GM19455 (cell line): ENCODE results near the gene LHFPL3.

ENCODE experiments used
- ATAC-seq: cut with Tn5 transposase; IDR thresholded peaks from one replicate; pipeline ENCODE4 v1.9.1; 2021; ENCODE audit not compliant: unreplicated experiment

The LHFPL3 gene

DNA sequence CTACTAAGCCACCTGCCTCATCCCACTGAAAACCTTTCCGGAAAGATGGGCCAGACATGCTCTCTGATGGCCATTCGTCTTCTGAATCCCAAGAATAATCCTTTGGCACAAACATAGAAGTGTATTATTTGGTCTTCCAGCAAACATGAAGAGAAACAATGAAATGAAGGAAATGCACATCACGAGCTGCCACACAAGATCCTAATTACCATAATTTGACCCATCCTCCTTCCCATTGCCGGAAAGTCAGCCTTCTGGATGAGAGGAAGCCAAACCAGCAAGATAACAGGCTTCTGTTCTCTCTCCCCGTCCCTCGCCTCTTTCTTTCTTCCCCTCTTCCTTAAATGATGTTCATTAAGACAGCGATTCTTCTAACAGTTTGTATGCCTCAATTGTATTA lies 466.7 kb downstream of the LHFPL3 start:
- ATAC-seq, result no peak

- no peak for ATAC-seq
Observed at GRCh38 chr7:104795616-104796398, 467.4 kb downstream of the LHFPL3 start.

GRCh38 chr7:104800307-104800706 lies 471.9 kb downstream of the LHFPL3 start:
- no peak for ATAC-seq

GRCh38 chr7:104801022-104801421 lies 472.6 kb downstream of the LHFPL3 start:
- ATAC-seq, result no peak

DNA sequence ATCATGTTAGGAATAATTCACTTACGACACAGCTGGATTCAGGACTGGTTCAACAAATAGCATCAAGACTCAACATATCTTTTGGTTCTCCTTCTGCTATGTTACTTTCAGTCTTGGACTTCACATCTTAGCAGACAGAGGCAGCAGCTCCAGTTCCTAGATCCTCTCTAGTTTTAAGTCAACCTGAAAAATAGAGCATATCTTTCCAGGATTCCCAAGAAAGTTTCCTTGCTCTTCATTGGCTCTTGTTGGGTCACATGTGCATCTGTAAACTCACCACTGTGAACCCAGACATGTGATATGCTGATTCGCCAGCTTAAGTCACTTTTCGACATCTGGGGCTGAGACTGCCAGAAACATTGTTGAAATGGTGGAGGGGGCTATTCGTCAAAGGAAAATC lies 475.5 kb downstream of the LHFPL3 start:
- no peak for ATAC-seq

GRCh38 chr7:104804696-104805095 lies 476.3 kb downstream of the LHFPL3 start:
- no peak for ATAC-seq

DNA sequence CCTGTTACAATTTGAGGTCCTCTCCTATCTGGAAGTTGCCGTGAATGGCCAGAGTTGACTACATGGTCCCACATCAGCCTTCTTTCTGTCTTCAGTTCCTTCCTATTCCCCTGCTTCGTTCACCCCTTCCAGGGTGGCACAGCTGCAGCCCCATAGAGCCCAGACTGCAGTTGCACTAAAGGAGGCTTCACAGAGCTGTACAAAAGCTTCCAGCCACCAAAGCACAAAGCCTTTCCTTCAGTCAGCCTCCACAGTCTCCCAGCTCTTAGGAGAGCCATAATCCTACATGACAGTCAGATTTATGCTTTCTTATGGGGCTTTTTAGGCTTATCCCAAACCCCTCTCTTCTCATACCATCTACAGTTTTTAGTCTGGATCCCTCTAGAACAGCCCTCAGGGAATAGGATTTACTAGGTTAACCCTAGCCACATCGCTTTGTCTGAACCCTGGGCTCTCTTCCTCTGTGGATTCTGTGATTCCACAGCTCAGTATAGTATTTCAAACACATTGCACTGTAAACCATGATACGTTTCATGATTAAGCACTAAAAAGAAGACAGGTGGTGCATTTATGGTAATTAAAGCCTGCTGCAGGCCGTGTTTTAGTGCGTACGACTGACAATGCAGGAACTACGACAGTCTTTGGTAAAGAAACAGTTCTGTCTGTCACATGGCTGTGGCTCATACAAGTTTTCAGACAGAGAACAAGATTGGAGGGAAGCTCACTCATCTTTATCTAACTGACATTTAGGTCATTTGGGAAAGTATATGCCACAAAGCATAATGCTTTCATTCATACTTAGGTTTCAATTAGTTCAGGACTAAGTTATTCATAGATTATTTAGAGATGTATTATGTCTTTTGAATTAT lies 477.3 kb downstream of the LHFPL3 start:
- no peak for ATAC-seq

DNA sequence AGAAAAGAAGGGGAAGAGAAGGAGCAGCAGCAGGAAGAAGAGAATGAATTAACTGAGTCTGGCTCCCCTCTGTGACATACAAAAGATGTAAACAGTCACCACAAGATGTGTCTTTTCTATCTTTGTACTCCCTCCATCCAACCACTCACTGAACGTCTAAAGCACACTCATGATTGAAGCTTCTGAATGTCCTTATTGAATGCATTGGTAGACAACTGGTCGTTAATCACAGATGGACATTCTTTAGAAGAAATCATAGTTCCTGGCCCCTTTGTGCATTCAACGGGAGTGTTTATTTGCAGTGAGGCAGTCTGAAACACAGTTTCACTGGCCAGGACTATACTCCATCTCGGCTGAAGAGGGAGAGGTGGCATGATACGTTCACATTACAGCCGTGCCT lies 479.3 kb downstream of the LHFPL3 start:
- no peak for ATAC-seq

DNA sequence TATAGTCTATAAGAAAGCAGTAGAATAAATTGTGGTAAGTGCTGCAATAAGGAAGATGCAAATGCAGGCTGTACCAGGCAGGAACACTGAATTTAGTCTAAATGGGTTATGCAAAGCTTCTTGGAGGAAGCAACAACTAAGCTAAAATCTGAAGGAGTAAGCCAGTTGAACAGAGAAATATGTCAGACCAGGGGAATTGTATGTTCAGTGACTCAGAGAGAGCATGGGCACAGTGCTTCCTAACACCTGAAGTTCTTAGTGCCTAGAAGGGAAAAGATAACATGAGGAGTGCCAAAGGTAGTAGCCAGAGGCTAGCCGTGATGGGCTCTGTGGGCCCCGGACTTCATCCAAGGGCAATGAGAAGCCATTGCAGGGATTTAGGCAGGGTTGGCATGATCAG lies 481.5 kb downstream of the LHFPL3 start:
- no peak for ATAC-seq

- no peak for ATAC-seq
Observed at GRCh38 chr7:104814126-104814525, 485.7 kb downstream of the LHFPL3 start.

GRCh38 chr7:104814671-104815400 lies 486.4 kb downstream of the LHFPL3 start:
- no peak for ATAC-seq

DNA sequence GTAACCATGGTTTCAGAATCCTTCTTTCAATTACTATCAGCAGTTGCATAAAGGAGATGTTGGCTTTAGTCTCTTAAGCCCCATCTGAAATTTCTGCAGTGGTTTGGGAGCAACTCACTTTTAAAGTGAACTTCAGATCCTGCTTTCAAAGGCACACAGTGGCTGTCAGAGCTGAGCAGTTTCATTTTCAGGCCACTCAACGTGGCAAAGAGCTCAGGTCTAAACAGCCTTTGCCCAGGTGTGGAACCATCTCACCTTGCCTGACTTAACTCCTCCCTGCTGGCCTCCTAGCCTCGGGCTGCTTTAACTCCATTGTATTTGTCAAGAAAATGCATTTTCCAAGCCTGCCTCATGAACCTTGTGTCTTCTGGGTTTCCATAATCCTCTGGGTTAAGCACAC lies 488.1 kb downstream of the LHFPL3 start:
- no peak for ATAC-seq

GRCh38 chr7:104818961-104819880 lies 490.8 kb downstream of the LHFPL3 start:
- ATAC-seq, result no peak

GRCh38 chr7:104820836-104821535 lies 492.6 kb downstream of the LHFPL3 start:
- no peak for ATAC-seq

DNA sequence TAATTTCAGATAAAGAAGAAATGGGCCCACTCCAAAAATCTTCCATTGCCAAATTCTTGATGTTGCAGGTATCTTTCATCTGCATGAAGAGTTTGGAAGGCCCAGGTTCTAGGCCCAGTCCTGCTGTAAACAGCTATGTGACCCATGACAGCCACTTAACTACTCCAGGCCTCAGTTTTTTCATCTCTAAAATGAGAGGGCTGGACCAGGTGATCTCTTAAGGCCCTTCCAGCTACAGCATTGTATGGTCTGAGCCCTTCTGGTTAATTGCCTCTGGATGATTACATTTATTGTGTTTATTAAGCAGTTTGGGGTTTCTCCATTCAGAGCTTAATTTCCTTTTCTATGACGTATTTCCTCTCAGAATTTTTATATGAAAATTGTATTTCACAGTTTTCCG lies 494.8 kb downstream of the LHFPL3 start:
- no peak for ATAC-seq

GRCh38 chr7:104825099-104825498 lies 496.7 kb downstream of the LHFPL3 start:
- ATAC-seq, result no peak

- no peak for ATAC-seq
Observed at GRCh38 chr7:104826135-104826534, 497.7 kb downstream of the LHFPL3 start.

GRCh38 chr7:104836976-104837375 lies 508.6 kb downstream of the LHFPL3 start:
- no peak for ATAC-seq

DNA sequence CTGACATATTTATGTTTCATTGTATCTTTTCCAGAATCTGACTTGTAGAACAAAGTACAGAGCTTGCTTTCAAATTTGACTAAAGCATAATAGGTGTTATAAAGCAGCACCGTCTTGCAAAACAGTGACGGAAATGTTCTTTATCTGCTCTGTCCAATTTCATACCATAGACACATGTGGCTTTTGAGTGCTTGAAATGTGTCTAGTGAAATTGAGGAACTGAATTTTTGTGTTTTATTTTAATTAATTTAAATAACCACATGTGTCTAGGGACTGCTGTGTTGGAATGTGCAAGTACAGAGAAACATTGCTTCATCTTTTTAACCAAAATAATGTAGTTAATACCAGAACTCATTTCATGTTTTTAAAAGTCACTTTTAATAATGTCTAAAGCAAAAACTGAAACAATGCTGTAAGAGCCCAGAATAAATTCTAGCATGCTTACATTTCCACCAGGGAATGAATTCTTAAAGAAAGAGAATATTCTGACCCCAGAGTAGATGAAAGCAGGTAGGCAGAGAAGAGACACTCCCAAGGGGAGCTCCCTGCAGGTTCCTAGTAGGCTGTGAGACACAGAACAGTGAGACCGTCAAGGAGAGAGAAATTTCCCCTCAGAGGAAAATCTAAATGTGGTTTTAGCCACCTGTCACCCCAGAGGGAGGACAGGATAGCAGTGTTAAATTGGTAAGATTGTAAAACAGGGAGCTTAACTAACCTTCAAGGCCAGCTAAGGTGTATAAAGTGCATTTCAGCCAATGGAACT lies 510.3 kb downstream of the LHFPL3 start:
- ATAC-seq, result no peak
